Mesenchymal stem cell (in vitro differentiated cells and primary cell): ENCODE measurements around the gene FAM72B.
"Not testable (repeated sequence)": the region's sequence is repeated elsewhere in the genome, so short reads cannot be mapped to it uniquely, and the experiment has no call there.

Experiments used
- DNase-seq: peaks from one replicate; pipeline ENCODE4 v3.0.0-alpha.2; 2013
- H2AFZ ChIP-seq: one replicate; pipeline ENCODE4 v1.6.1; 2013; ENCODE audit warnings: low read depth, mild to moderate bottlenecking, control low read depth, inconsistent platforms, low read length, moderate library complexity
- H2AK5ac ChIP-seq: 2 replicates; pipeline ENCODE4 v1.6.1; 2013; ENCODE audit warnings: low read length, moderate library complexity, mild to moderate bottlenecking, inconsistent platforms; ENCODE audit not compliant: severe bottlenecking
- H2BK120ac ChIP-seq: one replicate; pipeline ENCODE4 v1.6.1; 2013; ENCODE audit warnings: low read depth, mild to moderate bottlenecking, inconsistent platforms, low read length, moderate library complexity
- H2BK12ac ChIP-seq, 2 experiments: one replicate each; pipeline ENCODE4 v1.6.1; 2013; ENCODE audit warnings: inconsistent platforms in 2 of 2, low read length in 2 of 2, mild to moderate bottlenecking in 2 of 2, moderate library complexity in 2 of 2, control low read depth in 1 of 2
- H2BK15ac ChIP-seq: one replicate; pipeline ENCODE4 v1.6.1; 2013; ENCODE audit warnings: mild to moderate bottlenecking, low read depth, inconsistent platforms; ENCODE audit not compliant: poor library complexity, severe bottlenecking
- H2BK5ac ChIP-seq: 2 replicates; pipeline ENCODE4 v1.6.1; 2013; ENCODE audit warnings: low read depth, mild to moderate bottlenecking, low read length, control low read depth, inconsistent platforms; ENCODE audit not compliant: poor library complexity, severe bottlenecking
- H3K14ac ChIP-seq, 2 experiments: one replicate each; pipeline ENCODE4 v1.6.1; 2013; ENCODE audit warnings: inconsistent platforms in 2 of 2, low read length in 2 of 2, control low read depth in 1 of 2, mild to moderate bottlenecking in 1 of 2, moderate library complexity in 1 of 2
- H3K18ac ChIP-seq, 2 experiments: one replicate each; pipeline ENCODE4 v1.6.1; 2013; ENCODE audit warnings: inconsistent platforms in 2 of 2, low read length in 2 of 2, control low read depth in 1 of 2, low read depth in 1 of 2, mild to moderate bottlenecking in 1 of 2
- H3K23ac ChIP-seq, 2 experiments: one replicate each; pipeline ENCODE4 v1.6.1; 2013; ENCODE audit warnings: inconsistent platforms in 2 of 2, low read length in 2 of 2, mild to moderate bottlenecking in 2 of 2, moderate library complexity in 2 of 2, control low read depth in 1 of 2
- H3K27ac ChIP-seq: 2 replicates; pipeline ENCODE4 v1.5.1; 2013; ENCODE audit warnings: mild to moderate bottlenecking, moderate library complexity, low read length, control low read depth, inconsistent platforms; ENCODE audit not compliant: poor library complexity, severe bottlenecking
- H3K27me3 ChIP-seq, 2 experiments: 2 replicates each; pipeline versions ENCODE4 v1.6.1 to v1.7.0; 2013; ENCODE audit warnings: low read length in 2 of 2, mild to moderate bottlenecking in 2 of 2, moderate library complexity in 2 of 2, control low read depth in 1 of 2, inconsistent platforms in 1 of 2; ENCODE audit not compliant: control insufficient read depth in 1 of 2, insufficient read depth in 1 of 2
- H3K36me3 ChIP-seq, 2 experiments: 2 replicates each; pipeline versions ENCODE4 v1.6.1 to v1.7.0; 2013; ENCODE audit warnings: low read length in 2 of 2, control low read depth in 1 of 2, inconsistent platforms in 1 of 2, low read depth in 1 of 2, mild to moderate bottlenecking in 1 of 2; ENCODE audit not compliant: insufficient read depth in 2 of 2, control insufficient read depth in 1 of 2
- H3K4ac ChIP-seq, 2 experiments: one replicate each; pipeline ENCODE4 v1.6.1; 2013; ENCODE audit warnings: inconsistent platforms in 2 of 2, low read length in 2 of 2, mild to moderate bottlenecking in 2 of 2, moderate library complexity in 2 of 2, control low read depth in 1 of 2, low read depth in 1 of 2
- H3K4me1 ChIP-seq: 2 replicates; pipeline ENCODE4 v1.6.1; 2013; ENCODE audit warnings: low read depth, low read length, control low read depth; ENCODE audit not compliant: control insufficient read depth, insufficient read depth
- H3K4me2 ChIP-seq: 2 replicates; pipeline ENCODE4 v1.6.1; 2013; ENCODE audit warnings: low read length, mild to moderate bottlenecking, inconsistent platforms; ENCODE audit not compliant: poor library complexity, severe bottlenecking
- H3K4me3 ChIP-seq, 2 experiments: 2 replicates each; pipeline versions ENCODE4 v1.5.1 to v1.7.0; 2013; ENCODE audit warnings: low read length in 2 of 2, mild to moderate bottlenecking in 2 of 2, control low read depth in 1 of 2, low read depth in 1 of 2; ENCODE audit not compliant: insufficient read depth in 1 of 2
- H3K79me1 ChIP-seq: replicated peaks from 2 replicates; pipeline ENCODE4 v1.6.1; 2013; ENCODE audit warnings: mild to moderate bottlenecking, control low read depth, low read length, inconsistent platforms; ENCODE audit not compliant: poor library complexity, severe bottlenecking
- H3K9ac ChIP-seq: 2 replicates; pipeline ENCODE4 v1.7.0; 2013; ENCODE audit warnings: mild to moderate bottlenecking, low read length, moderate library complexity
- H3K9me3 ChIP-seq: 2 replicates; pipeline ENCODE4 v1.7.0; 2013; ENCODE audit warnings: mild to moderate bottlenecking, low read length; ENCODE audit not compliant: control insufficient read depth
- H4K8ac ChIP-seq: one replicate; pipeline ENCODE4 v1.6.1; 2013; ENCODE audit warnings: inconsistent platforms, mild to moderate bottlenecking, low read length, moderate library complexity
- H4K91ac ChIP-seq: one replicate; pipeline ENCODE4 v1.6.1; 2013; ENCODE audit warnings: mild to moderate bottlenecking, low read length, inconsistent platforms
- WGBS: methylation state at CpG from one replicate; pipeline ENCODE4 v1.1.7; 2013; ENCODE audit warnings: mixed read lengths; 5-methylcytosine and 5-hydroxymethylcytosine counted together

FAM72B gene

GRCh38 chr1:121118480-121118824, 65.7 kb downstream of the FAM72B start:
- not testable (repeated sequence) for H4K91ac ChIP-seq, H4K8ac ChIP-seq
- no CpG with 5 or more reads among the region's 20 CpGs for WGBS

More at GRCh38 chr1:121118480-121118824, 65.7 kb downstream of the FAM72B start:
- not testable (repeated sequence) for H3K27me3 ChIP-seq, H3K27ac ChIP-seq, H3K9me3 ChIP-seq, H2BK15ac ChIP-seq, H3K14ac ChIP-seq, DNase-seq, H3K36me3 ChIP-seq, H3K18ac ChIP-seq, H2BK5ac ChIP-seq, H3K4me2 ChIP-seq, H2AK5ac ChIP-seq, H3K79me1 ChIP-seq, H3K4me1 ChIP-seq, H2BK12ac ChIP-seq, H3K23ac ChIP-seq, H2BK120ac ChIP-seq, H2AFZ ChIP-seq, H3K4ac ChIP-seq
- H3K4me3 ChIP-seq: peak overlapping the region in 1 of 2 experiments; percentile 76
- peak overlapping the region; percentile 83 for H3K9ac ChIP-seq
